Keratinocyte (primary cell): ENCODE data around the gene CDH7. TPM values are rescaled to one million over a fixed set of nuclear protein-coding genes. Genes with fewer than 3 reads are reported as not detected.

Experiments
- DNase-seq: peaks from one replicate; pipeline ENCODE4 v3.0.0-alpha.2; 2011; ENCODE audit warnings: low read depth, missing footprints, low spot score
- FAIRE-seq: peaks from 2 replicates; lab custom pipeline; 2011; peaks lifted over from hg19 to GRCh38; lab: Jason Lieb, UNC
- H2AFZ ChIP-seq: 2 replicates; pipeline ENCODE4 v1.6.0; 2012; ENCODE audit warnings: low read length, control low read depth, inconsistent platforms; ENCODE audit not compliant: control insufficient read depth
- H3K27ac ChIP-seq: 2 replicates; pipeline ENCODE4 v1.5.1; 2011; ENCODE audit warnings: low read length; ENCODE audit not compliant: control insufficient read depth, insufficient read depth
- H3K27me3 ChIP-seq: 3 replicates; pipeline ENCODE4 v1.6.0; 2011; ENCODE audit warnings: low read length; ENCODE audit not compliant: control insufficient read depth, insufficient read depth; ENCODE audit errors: extremely low read depth
- H3K36me3 ChIP-seq, 2 experiments: 2 replicates in 1 of 2; 3 replicates in 1 of 2; pipeline ENCODE4 v1.5.1; 2011; ENCODE audit warnings: low read length in 2 of 2, mild to moderate bottlenecking in 1 of 2; ENCODE audit not compliant: control insufficient read depth in 2 of 2, insufficient read depth in 2 of 2; ENCODE audit errors: extremely low read depth in 1 of 2
- H3K4me1 ChIP-seq: 3 replicates; pipeline ENCODE4 v1.5.1; 2011; ENCODE audit warnings: low read length; ENCODE audit not compliant: control insufficient read depth, insufficient read depth; ENCODE audit errors: extremely low read depth
- H3K4me2 ChIP-seq: 3 replicates; pipeline ENCODE4 v1.6.0; 2011; ENCODE audit warnings: low read depth, low read length; ENCODE audit not compliant: control insufficient read depth, insufficient read depth; ENCODE audit errors: extremely low read depth
- H3K4me3 ChIP-seq, 3 experiments: fragments of 200-600 bp in 1 of 3; sonication (generic) in 1 of 3; 2 replicates in 2 of 3; 3 replicates in 1 of 3; pipeline ENCODE4 v1.5.1; 2011 to 2016; ENCODE audit warnings: low read length in 3 of 3, mild to moderate bottlenecking in 3 of 3, control low read depth in 2 of 3, inconsistent platforms in 1 of 3, low read depth in 1 of 3, mixed read lengths in 1 of 3, mixed run types in 1 of 3, moderate library complexity in 1 of 3; ENCODE audit not compliant: control insufficient read depth in 2 of 3, insufficient read depth in 2 of 3; ENCODE audit errors: extremely low read depth in 1 of 3
- H3K79me2 ChIP-seq: 2 replicates; pipeline ENCODE4 v1.6.0; 2012; ENCODE audit warnings: low read length; ENCODE audit not compliant: control insufficient read depth, insufficient read depth
- H3K9ac ChIP-seq: 3 replicates; pipeline ENCODE4 v1.6.0; 2011; ENCODE audit warnings: low read length; ENCODE audit not compliant: control insufficient read depth, insufficient read depth; ENCODE audit errors: extremely low read depth
- H3K9me1 ChIP-seq: 3 replicates; pipeline ENCODE4 v1.6.0; 2011; ENCODE audit warnings: low read length; ENCODE audit not compliant: control insufficient read depth, insufficient read depth; ENCODE audit errors: extremely low read depth
- H3K9me3 ChIP-seq: 2 replicates; pipeline ENCODE4 v1.5.1; 2012; ENCODE audit warnings: low read depth, low read length; ENCODE audit not compliant: control insufficient read depth
- H4K20me1 ChIP-seq: 3 replicates; pipeline ENCODE4 v1.6.0; 2011; ENCODE audit warnings: low read length; ENCODE audit not compliant: control insufficient read depth, insufficient read depth; ENCODE audit errors: extremely low read depth
- CTCF ChIP-seq, 3 experiments: IDR thresholded peaks in 1 of 3; conservative IDR thresholded peaks in 1 of 3; optimal IDR thresholded peaks in 1 of 3; 2 replicates in 2 of 3; 3 replicates in 1 of 3; pipeline versions ENCODE3 to v1.5.1; 2011; ENCODE audit warnings: low read length in 3 of 3, mild to moderate bottlenecking in 3 of 3, moderate library complexity in 2 of 3, control low read depth in 1 of 3, inconsistent platforms in 1 of 3; ENCODE audit not compliant: insufficient read depth in 2 of 3; ENCODE audit errors: extremely low read depth in 1 of 3
- EZH2 ChIP-seq: IDR thresholded peaks from one replicate; pipeline ENCODE4 v1.6.1; 2012; ENCODE audit warnings: inconsistent platforms, mild to moderate bottlenecking, low read length, moderate library complexity
- dilution Hi-C: fragments of 300-500 bp; cut with MboI; formaldehyde crosslinking; loops from one replicate; pipeline ENCODE4 v1.7.0; 2020; ENCODE audit warnings: low sequenced_read_pairs; ENCODE audit not compliant: extremely low pct_ligation_motif_present
- polyA plus RNA-seq, 5 experiments: library from polyadenylated mRNA; depleted of rRNA in 3 of 5; stranded (reverse) in 3 of 5; stranded (forward) in 1 of 5; unstranded in 1 of 5; fragments of >200 nt; gene quantifications; 1 replicate in 1 of 5; 2 replicates in 3 of 5; 3 replicates in 1 of 5; pipeline versions ENCODE4 v1.2.1 to v1.2.3, GENCODE V29; 2011 to 2012; ENCODE audit warnings: missing spikeins in 2 of 5, low read depth in 1 of 5, low replicate concordance in 1 of 5

Gene CDH7
- polyA plus RNA-seq, 1 donor (not counting 4 experiments of a cell fraction or from before 2014, with no cell fraction given): not detected

- Histone ChIP-seq H3K79me2 (no peaks in the 10 kb centered on the region), H3K9me3 (no peaks in the 10 kb centered on the region), H3K27me3 (no peaks in the 10 kb centered on the region), H3K4me3 (no peak overlapping the region), H3K4me2 (no peak overlapping the region), H3K27ac (no peak overlapping the region), H3K9me1 (no peaks in the 10 kb centered on the region), H3K36me3 (no peaks in the 10 kb centered on the region), H4K20me1 (no peaks in the 10 kb centered on the region), H2AFZ (no peak overlapping the region), H3K9ac (no peak overlapping the region), H3K4me1 (no peaks in the 10 kb centered on the region)
- dilution Hi-C loops: no loop called here
- TF ChIP-seq CTCF (optimal IDR thresholded peaks at IDR 0.05 in 1 of 3, IDR thresholded peaks at IDR 0.05 in 1 of 3, conservative IDR thresholded peaks at IDR 0.05 in 1 of 3; ENCODE audit: extremely low read depth in 1 of 3, insufficient read depth in 2 of 3, low read length in 3 of 3): no peak
- no peak for TF ChIP-seq EZH2
- DNase-seq: no peak
- no peak for FAIRE-seq
Measured at GRCh38 chr18:65808759-65809158, 57.9 kb downstream of the CDH7 start.

GRCh38 chr18:65811307-65811706 lies 60.5 kb downstream of the CDH7 start:
- H3K36me3 ChIP-seq: no peaks in the 10 kb centered on the region
- DNase-seq (no peak), FAIRE-seq (no peak)
- H3K9me3 ChIP-seq: no peaks in the 10 kb centered on the region
- no peak overlapping the region for H2AFZ ChIP-seq
- TF ChIP-seq EZH2 (no peak), CTCF (optimal IDR thresholded peaks at IDR 0.05 in 1 of 3, IDR thresholded peaks at IDR 0.05 in 1 of 3, conservative IDR thresholded peaks at IDR 0.05 in 1 of 3; ENCODE audit: extremely low read depth in 1 of 3, insufficient read depth in 2 of 3, low read length in 3 of 3) (no peak)
- no peaks in the 10 kb centered on the region for H3K4me1 ChIP-seq
- H3K27ac ChIP-seq: no peak overlapping the region
- no peaks in the 10 kb centered on the region for H3K79me2 ChIP-seq
- dilution Hi-C loops: no loop called here
- no peaks in the 10 kb centered on the region for H3K9me1 ChIP-seq
- H3K4me3 ChIP-seq: no peak overlapping the region
- H3K27me3 ChIP-seq: no peaks in the 10 kb centered on the region
- H3K9ac ChIP-seq: no peak overlapping the region
- H3K4me2 ChIP-seq: no peak overlapping the region
- no peaks in the 10 kb centered on the region for H4K20me1 ChIP-seq
